ENCODE measurements around the gene GNAL. TPM values are rescaled to one million over a fixed set of nuclear protein-coding genes. Genes with fewer than 3 reads are reported as not detected.

Gene GNAL
- total and polyA plus RNA-seq, 7 donors, result 0.90 to 30.8 (median 5.5) TPM

- no peak overlapping the region for H3K4me3 ChIP-seq
- DNase-seq (no peak), ATAC-seq (no peak)
- H3K9me3 ChIP-seq, result no peaks in the 10 kb centered on the region
- intact Hi-C loops (cut with DNase I), result loop anchor here in 1 of 2 donors (10.0 kb wide), 1 partner anchor 223 kb away; no protein-coding TSS in a partner anchor
- no peak overlapping the region for H3K27ac ChIP-seq
- H3K4me1 ChIP-seq, result peaks cover 4% of the 10 kb centered on the region
- 83 to 92% (median 86%) methylated on average over 10 of the region's 10 CpGs for WGBS, 3 donors
- H3K27me3 ChIP-seq (ENCODE audit: insufficient read depth in 3 of 3, low read length in 2 of 3), result no peaks in the 10 kb centered on the region
- TF ChIP-seq CTCF (IDR thresholded peaks at IDR 0.05), result no peak
- H3K36me3 ChIP-seq (ENCODE audit: insufficient read depth in 1 of 2, low read depth in 1 of 2), result peaks cover 0 to 95% of the 10 kb centered on the region in 2 donors
These were observed 188.6 kb downstream of the GNAL start for GRCh38 chr18:11877497-11878135.

GRCh38 chr18:11880586-11881304 is 191.7 kb downstream of the GNAL start:
- Histone ChIP-seq H3K27me3 (ENCODE audit: insufficient read depth in 3 of 3, low read length in 2 of 3) (no peaks in the 10 kb centered on the region), H3K9me3 (no peaks in the 10 kb centered on the region), H3K4me3 (no peak overlapping the region), H3K27ac (no peak overlapping the region), H3K36me3 (ENCODE audit: insufficient read depth in 1 of 2, low read depth in 1 of 2) (peaks cover 0 to 98% of the 10 kb centered on the region in 2 donors), H3K4me1 (no peaks in the 10 kb centered on the region)
- no peak for ATAC-seq
- no peak for DNase-seq
- intact Hi-C loops (cut with DNase I), result no loop called here
- no peak for TF ChIP-seq CTCF (IDR thresholded peaks at IDR 0.05)
- 93 to 95% (median 94%) methylated on average over 30 of the region's 30 CpGs for WGBS, 3 donors

GRCh38 chr18:11882636-11883035 is 193.6 kb downstream of the GNAL start:
- 52 to 77% (median 66%) methylated on average over 4 of the region's 4 CpGs for WGBS, 3 donors
- Histone ChIP-seq H3K36me3 (ENCODE audit: insufficient read depth in 1 of 2, low read depth in 1 of 2) (peaks cover 7 to 98% of the 10 kb centered on the region in 2 donors), H3K4me1 (no peaks in the 10 kb centered on the region), H3K27ac (no peak overlapping the region), H3K27me3 (ENCODE audit: insufficient read depth in 3 of 3, low read length in 2 of 3) (no peaks in the 10 kb centered on the region), H3K4me3 (no peak overlapping the region), H3K9me3 (no peaks in the 10 kb centered on the region)
- DNase-seq (no peak), ATAC-seq (no peak)
- intact Hi-C loops (cut with DNase I), result no loop called here
- TF ChIP-seq CTCF (IDR thresholded peaks at IDR 0.05), result no peak

- no peak for TF ChIP-seq CTCF (IDR thresholded peaks at IDR 0.05)
- Histone ChIP-seq H3K4me1 (no peaks in the 10 kb centered on the region), H3K4me3 (no peak overlapping the region), H3K27ac (no peak overlapping the region), H3K9me3 (no peaks in the 10 kb centered on the region), H3K27me3 (ENCODE audit: insufficient read depth in 3 of 3, low read length in 2 of 3) (no peaks in the 10 kb centered on the region), H3K36me3 (ENCODE audit: insufficient read depth in 1 of 2, low read depth in 1 of 2) (peaks cover 11 to 98% of the 10 kb centered on the region in 2 donors)
- no peak for ATAC-seq
- WGBS, 3 donors, result 74 to 80% (median 79%) methylated on average over 1 of the region's 1 CpG
- no peak for DNase-seq
- intact Hi-C loops (cut with DNase I), result no loop called here
These were observed 194.1 kb downstream of the GNAL start for GRCh38 chr18:11883153-11883552.

All from psoas muscle (tissue), 8 donors.